HG02938 (cell line): ENCODE data around the gene BICC1.
A peak's percentile ranks its signal among the peaks of the same experiment; 100 is the strongest.
"Not testable (repeated sequence)": the region's sequence is repeated elsewhere in the genome, so short reads cannot be mapped to it uniquely, and the experiment has no call there.

Experiments
- ATAC-seq: cut with Tn5 transposase; IDR thresholded peaks from one replicate; pipeline ENCODE4 v1.9.1; 2021; ENCODE audit warnings: mild to moderate bottlenecking, moderate library complexity; ENCODE audit not compliant: unreplicated experiment

The BICC1 gene

GRCh38 chr10:58843760-58844159 lies 331.1 kb downstream of the BICC1 start:
- no peak for ATAC-seq

GRCh38 chr10:58844680-58845079 lies 332.0 kb downstream of the BICC1 start:
- no peak for ATAC-seq

- no peak for ATAC-seq
These were observed 334.2 kb downstream of the BICC1 start for GRCh38 chr10:58846856-58847255.

GRCh38 chr10:58851606-58852005 lies 338.9 kb downstream of the BICC1 start:
- no peak for ATAC-seq

GRCh38 chr10:58853668-58854067 lies 341.0 kb downstream of the BICC1 start:
- no peak for ATAC-seq

GRCh38 chr10:58854811-58855210 lies 342.1 kb downstream of the BICC1 start:
- ATAC-seq, result no peak

- no peak for ATAC-seq
These were observed 344.0 kb downstream of the BICC1 start for GRCh38 chr10:58856508-58857240.

GRCh38 chr10:58857251-58857805 lies 344.7 kb downstream of the BICC1 start:
- ATAC-seq, result no peak

- not testable (repeated sequence) for ATAC-seq
These were observed 345.5 kb downstream of the BICC1 start for GRCh38 chr10:58858123-58858522.

GRCh38 chr10:58859526-58859925 lies 346.9 kb downstream of the BICC1 start:
- ATAC-seq, result no peak

- ATAC-seq, result peak; percentile 81
These were observed 355.0 kb downstream of the BICC1 start for GRCh38 chr10:58867683-58868082.

- no peak for ATAC-seq
These were observed 356.2 kb downstream of the BICC1 start for GRCh38 chr10:58868736-58869435.

GRCh38 chr10:58870070-58870469 lies 357.4 kb downstream of the BICC1 start:
- ATAC-seq, result no peak

- no peak for ATAC-seq
These were observed 360.5 kb downstream of the BICC1 start for GRCh38 chr10:58873161-58873560.
